HT-29 (cell line): ENCODE results near the gene APOBEC3C. TPM values are rescaled to one million over a fixed set of nuclear protein-coding genes. Genes with fewer than 3 reads are reported as not detected.
A peak's percentile ranks its signal among the peaks of the same experiment; 100 is the strongest.
"Not testable (repeated sequence)": the region's sequence is repeated elsewhere in the genome, so short reads cannot be mapped to it uniquely, and the experiment has no call there.

ENCODE experiments used
- DNase-seq: peaks from one replicate; pipeline ENCODE4 v3.0.0-alpha.2; 2015; ENCODE audit warnings: low spot score
- total RNA-seq: library from RNA; depleted of rRNA; stranded (reverse); fragments of >200 nt; shearing (Covaris generic); gene quantifications from 2 replicates; pipeline ENCODE4 v1.2.3, GENCODE V29; 2014

The APOBEC3C gene
- total RNA-seq, 1 experiment from 2014 or later, result 0.05 TPM

DNA sequence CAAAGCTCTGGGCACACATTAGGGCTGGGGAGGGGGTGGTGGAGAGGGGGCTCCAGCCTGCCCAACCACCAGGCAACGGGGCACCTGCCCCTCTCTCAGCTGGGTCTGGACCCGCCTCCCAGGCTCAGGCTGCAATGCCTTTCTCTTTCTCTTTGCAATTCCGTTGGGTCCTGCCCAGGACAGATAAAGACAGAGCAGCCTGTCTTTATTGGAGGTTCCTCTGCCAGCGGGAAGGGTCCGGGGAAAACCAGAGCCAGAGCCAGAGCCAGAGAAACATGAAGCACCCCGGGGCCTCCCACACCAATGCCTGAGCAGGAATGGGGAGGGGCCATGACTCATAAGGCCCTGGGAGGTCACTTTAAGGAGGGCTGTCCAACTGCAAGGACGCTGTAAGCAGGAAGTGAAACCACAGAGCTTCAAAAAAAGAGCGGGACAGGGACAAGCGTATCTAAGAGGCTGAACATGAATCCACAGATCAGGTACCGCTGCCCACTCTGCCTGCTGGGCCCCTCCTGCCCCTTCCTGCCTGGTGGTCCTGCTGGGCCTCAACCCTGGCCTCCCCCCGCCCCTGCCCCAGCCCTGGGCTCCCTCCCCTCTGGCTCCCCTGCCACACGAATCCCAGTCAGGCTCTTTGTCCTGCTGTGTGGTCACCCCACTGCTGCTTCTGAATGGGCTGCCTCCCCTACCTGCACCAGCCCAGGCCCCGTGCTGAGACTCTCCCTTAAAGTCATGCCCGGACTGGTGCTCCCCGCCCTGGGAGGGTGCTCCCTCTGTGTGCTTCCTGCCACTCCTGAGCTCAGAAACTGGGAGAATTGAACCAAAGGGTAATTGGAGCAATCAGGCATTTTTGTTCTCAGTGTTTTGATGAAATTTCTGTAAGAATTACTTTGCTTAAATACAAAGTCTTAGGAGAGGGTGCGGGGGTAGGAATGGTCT, 31.8 kb upstream of the APOBEC3C start, which contains the start of gene APOBEC3B:
APOBEC3B (plus strand) TSS at position 356 of the 936 bp plus-strand sequence; CDS start at position 463, 107 bp downstream.
- DNase-seq, result peak; percentile 82

GRCh38 chr22:38984224-38984623, 29.8 kb upstream of the APOBEC3C start:
- DNase-seq, result no peak

DNA sequence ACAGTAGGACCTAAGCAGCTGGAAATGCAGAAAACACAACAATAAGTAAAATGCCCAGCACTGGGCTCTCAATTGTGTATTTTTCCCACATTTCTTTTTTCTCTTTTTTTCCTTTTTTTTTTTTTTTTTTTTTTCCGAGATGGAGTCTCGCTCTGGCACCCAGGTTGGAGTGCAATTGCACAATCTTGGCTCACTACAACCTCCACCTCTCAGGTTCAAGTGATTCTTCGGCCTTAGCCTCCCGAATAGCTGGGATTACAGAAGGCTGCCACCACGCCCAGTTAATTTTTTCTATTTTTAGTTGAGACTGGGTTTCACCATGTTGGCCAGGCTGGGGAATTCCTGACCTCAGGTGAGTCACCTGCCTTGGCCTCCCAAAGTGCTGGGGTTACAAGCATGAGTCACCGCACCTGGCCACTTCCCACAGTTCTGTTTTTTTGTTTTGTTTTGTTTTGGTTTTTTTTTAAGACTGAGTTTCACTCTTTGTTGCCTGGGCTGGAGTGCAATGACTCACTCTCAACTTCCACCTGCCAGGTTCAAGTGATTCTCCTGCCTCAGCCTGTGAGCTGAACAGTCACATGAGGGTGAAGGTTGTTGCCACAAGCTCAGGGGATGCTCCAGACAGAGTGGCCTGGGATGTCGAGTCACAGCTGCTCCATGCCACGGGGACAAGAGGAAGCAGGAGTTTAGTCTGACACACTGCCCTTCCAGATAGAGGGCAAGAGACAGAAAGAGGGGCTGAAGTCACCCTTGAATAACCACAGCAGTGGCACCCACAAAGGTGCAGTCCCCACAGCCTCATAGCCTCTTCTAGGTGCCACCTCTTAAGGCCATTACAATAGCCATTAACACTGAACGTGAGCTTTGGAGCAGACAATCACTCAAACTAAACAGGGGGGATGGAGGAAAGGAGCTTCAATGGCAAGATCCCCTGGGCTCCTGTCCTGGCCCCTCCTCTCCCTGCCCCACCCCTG, 29.0 kb upstream of the APOBEC3C start:
- DNase-seq, result peak; percentile 81

GRCh38 chr22:38986629-38987028, 27.4 kb upstream of the APOBEC3C start:
- no peak for DNase-seq

DNA sequence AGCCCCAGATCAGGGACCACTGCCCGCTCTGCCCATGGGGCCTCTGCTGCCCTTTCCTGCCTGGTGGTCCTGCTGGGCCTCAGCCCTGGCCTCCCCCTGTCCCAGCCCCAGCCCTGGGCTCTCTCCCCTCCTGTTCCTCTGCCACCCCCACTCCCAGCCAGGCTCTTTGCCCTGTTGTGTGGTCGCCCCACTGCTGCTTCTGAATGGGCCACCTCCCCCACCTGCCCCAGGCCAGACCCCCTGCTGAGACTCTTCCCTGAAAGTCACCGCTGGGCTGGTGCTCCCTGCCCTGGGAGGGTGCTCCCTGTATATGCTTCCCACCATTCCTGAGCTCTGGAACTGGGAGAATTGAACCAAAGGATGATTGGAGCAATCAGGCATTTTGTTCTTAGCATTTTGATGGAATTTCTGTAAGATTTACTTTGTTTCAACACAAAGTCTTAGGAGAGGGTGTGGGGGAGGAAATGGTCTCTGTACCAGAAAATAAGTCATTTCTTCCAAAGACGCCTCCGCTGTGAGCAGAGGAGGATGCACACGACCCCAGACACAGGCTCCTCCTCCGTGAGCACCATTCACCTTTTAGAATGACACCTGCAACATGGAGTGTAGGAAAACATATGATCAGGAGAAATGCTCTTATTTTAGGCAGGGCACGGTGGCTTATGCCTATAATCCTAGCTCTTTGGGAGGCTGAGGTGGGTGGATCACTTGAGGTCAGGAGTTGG, 26.7 kb upstream of the APOBEC3C start:
- DNase-seq, result no peak

DNA sequence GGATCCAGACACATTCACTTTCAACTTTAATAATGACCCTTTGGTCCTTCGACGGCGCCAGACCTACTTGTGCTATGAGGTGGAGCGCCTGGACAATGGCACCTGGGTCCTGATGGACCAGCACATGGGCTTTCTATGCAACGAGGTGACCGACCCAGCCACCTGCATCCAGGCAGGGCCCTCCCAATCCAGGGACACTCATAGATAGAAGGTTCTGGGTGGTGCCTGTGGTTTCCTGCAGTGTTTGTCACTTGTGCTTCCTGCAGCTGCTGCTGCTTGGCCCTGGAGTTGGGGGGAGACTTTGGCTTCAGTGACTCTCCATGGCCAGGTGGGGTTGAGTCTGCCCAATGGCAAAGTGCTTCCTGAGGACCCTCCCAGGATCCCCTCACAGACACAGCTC, 24.6 kb upstream of the APOBEC3C start:
- DNase-seq, result no peak

GRCh38 chr22:38992871-38993371, 21.1 kb upstream of the APOBEC3C start:
- DNase-seq, result not testable (repeated sequence)

DNA sequence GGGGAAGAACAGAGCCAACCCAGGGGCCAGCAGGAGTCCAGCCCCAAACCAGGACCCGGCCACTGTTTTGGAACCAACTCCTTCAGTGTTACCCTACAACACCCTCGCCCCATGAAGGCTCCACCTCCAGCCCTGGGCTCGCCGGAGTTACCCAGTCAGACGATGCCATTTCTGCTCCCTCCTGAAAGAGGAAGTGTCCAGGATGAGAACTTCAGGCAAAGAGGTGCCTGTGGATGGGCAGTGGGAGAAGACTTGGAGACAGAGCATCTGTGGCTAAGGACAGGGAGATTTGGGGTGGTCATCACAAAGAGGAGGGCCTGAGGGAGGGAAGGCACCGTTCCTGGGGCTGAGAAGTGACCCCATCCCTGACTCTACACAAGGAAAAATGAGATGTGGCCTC, 18.0 kb upstream of the APOBEC3C start:
- no peak for DNase-seq

GRCh38 chr22:38997518-38997917, 16.5 kb upstream of the APOBEC3C start:
- no peak for DNase-seq

DNA sequence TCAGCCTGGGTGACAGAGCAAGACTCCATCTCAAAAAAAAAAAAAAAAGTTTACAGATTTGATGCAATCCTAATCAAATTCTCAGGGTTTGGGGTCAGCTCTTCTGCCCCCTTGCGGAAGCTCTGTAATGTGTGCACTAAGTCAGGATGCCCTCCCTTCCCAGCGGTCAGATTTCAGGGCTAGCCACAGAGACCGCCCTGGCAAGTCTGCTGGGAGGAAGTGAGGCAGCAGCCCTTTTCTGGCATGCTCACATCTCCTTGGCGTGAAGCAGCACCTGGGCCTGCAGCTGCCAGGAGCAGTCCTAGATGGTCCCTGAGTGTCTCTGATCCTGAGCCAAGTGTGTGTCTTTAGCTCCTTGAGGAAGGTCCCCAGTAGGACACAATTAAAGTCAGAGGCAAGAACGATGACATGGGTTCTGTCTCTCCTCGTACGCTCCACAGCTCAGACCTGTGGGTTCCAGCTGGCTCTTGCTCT, 10.9 kb upstream of the APOBEC3C start:
- DNase-seq, result peak; percentile 77

GRCh38 chr22:39007177-39007576, 6.9 kb upstream of the APOBEC3C start:
- no peak for DNase-seq

GRCh38 chr22:39008271-39008850, 5.7 kb upstream of the APOBEC3C start:
- DNase-seq, result not testable (repeated sequence)

- no peak for DNase-seq
Measured at GRCh38 chr22:39010946-39011345, 3.1 kb upstream of the APOBEC3C start.

- DNase-seq, result no peak
Measured at GRCh38 chr22:39012533-39013511, 1.2 kb upstream of the APOBEC3C start.

DNA sequence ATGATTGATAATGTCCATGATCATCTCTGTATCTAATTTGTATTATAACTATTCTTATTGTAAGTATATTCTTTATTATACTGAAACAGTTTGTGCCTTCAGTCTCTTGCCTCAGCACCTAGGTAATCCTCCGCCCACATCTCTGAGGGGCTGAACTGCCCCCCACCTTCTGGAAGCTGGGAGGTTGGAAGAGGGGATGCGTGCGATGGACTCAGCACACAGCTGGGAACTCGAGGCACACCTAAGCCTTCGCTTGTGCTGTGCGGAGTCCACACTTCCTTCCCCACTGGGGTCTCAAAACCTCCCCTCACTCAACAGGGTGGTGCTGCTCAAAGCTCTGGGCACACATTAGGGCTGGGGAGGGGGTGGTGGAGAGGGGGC, 506 bp upstream of the APOBEC3C start:
- DNase-seq, result not testable (repeated sequence)

DNA sequence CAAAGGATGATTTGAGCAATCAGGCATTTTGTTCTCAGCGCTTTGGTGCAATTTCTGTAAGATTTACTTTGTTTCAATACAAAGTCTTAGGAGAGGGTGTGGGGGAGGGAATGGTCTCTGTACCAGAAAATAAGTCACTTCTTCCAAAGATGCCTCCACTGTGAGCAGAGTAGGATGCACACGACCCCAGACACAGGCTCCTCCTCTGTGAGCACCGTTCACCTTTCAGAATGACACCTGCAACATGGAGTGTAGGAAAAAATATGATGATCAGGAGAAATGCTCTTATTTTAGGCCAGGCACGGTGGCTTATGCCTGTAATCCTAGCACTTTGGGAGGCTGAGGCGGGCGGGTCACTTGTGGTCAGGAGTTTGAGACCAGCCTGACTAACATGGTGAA, 665 bp downstream of the APOBEC3C start:
- DNase-seq, result not testable (repeated sequence)

DNA sequence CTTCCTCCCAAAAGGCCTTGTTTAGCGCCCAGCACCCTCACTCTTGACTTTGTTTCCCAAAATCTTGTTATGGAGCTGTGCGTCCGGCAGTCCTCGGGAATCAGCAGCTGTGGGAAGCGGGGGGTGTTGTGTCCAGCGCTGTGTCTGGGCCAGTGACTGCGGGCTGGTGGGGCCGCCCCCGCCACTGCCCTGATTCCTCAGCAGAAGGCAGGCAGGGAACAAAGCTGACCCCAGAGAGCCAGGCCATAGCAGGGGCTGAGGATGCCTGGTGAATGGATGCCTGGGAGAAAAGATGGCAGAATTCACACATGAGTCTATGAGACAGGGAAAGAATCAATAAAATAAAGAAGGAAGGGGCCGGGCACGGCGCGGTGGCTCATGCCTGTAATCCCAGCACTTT, 2.5 kb downstream of the APOBEC3C start:
- DNase-seq, result no peak

GRCh38 chr22:39017596-39018365, 3.7 kb downstream of the APOBEC3C start:
- no peak for DNase-seq
